Subcutaneous adipose tissue (tissue), 4 donors: ENCODE results near the gene DCPS. TPM values are rescaled to one million over a fixed set of nuclear protein-coding genes. Genes with fewer than 3 reads are reported as not detected.

ENCODE experiments used
- CTCF ChIP-seq: fragments of 450-650 bp; IDR thresholded peaks from one replicate; pipeline ENCODE4 v1.5.1; 2016; ENCODE audit warnings: low read depth, mild to moderate bottlenecking, control low read depth, antibody characterized with exemption, moderate library complexity
- total RNA-seq, 4 donors: library from RNA; depleted of rRNA; stranded (reverse); fragments of >200 nt; gene quantifications; one replicate each; pipeline ENCODE4 v1.1.0, GENCODE V29; 2016

DCPS gene
- total RNA-seq, 4 donors from 2014 or later: 5.3 to 12.6 (median 7.9) TPM

- no peak for TF ChIP-seq CTCF
Observed at GRCh38 chr11:126340960-126341606, 37.2 kb downstream of the DCPS start.

GRCh38 chr11:126341760-126342161 is 37.9 kb downstream of the DCPS start:
- no peak for TF ChIP-seq CTCF

GRCh38 chr11:126343051-126343450 is 39.2 kb downstream of the DCPS start:
- TF ChIP-seq CTCF: no peak

GRCh38 chr11:126344141-126345080 is 40.6 kb downstream of the DCPS start:
- no peak for TF ChIP-seq CTCF

- no peak for TF ChIP-seq CTCF
Observed at GRCh38 chr11:126345283-126345682, 41.4 kb downstream of the DCPS start.

GRCh38 chr11:126345759-126346585 is 42.1 kb downstream of the DCPS start:
- no peak for TF ChIP-seq CTCF

GRCh38 chr11:126346586-126346940 is 42.7 kb downstream of the DCPS start:
- no peak for TF ChIP-seq CTCF
